Gastroesophageal sphincter (tissue), 4 donors: ENCODE results near the gene PCDH15. TPM values are rescaled to one million over a fixed set of nuclear protein-coding genes. Genes with fewer than 3 reads are reported as not detected.

Experiments
- ATAC-seq: fragments of 150-250 bp; one replicate; pipeline ENCODE4 v1.9.1; 2016; ENCODE audit warnings: mild to moderate bottlenecking, moderate library complexity
- H3K27ac ChIP-seq, 4 donors: fragments of 200-600 bp; sonication (generic) in 3 of 4; 1 replicate in 3 of 4; 2 replicates in 1 of 4; pipeline ENCODE4 v1.5.1; 2016 to 2019
- H3K27me3 ChIP-seq: fragments of 200-600 bp; sonication (generic); one replicate; pipeline ENCODE4 v1.5.1; 2019
- H3K36me3 ChIP-seq, 2 donors: fragments of 200-600 bp; sonication (generic); one replicate each; pipeline ENCODE4 v1.5.1; 2019; ENCODE audit warnings: control low read depth in 1 of 2
- H3K4me1 ChIP-seq, 3 donors: fragments of 200-600 bp; sonication (generic); 1 replicate in 2 of 3; 2 replicates in 1 of 3; pipeline ENCODE4 v1.5.1; 2016 to 2019; ENCODE audit warnings: control low read depth in 2 of 3
- H3K4me3 ChIP-seq, 2 donors: fragments of 200-600 bp; sonication (generic); one replicate each; pipeline ENCODE4 v1.5.1; 2019; ENCODE audit warnings: mild to moderate bottlenecking in 1 of 2, moderate library complexity in 1 of 2
- H3K9me3 ChIP-seq, 3 donors: fragments of 200-600 bp; sonication (generic); one replicate each; pipeline ENCODE4 v1.5.1; 2017 to 2019; ENCODE audit warnings: control low read depth in 2 of 3
- CTCF ChIP-seq, 4 experiments: fragments of 200-600 bp in 2 of 4; fragments of 450-650 bp in 2 of 4; sonication (generic) in 1 of 4; IDR thresholded peaks; one replicate each; pipeline ENCODE4 v1.5.1; 2017 to 2019; ENCODE audit warnings: antibody characterized with exemption in 4 of 4, mild to moderate bottlenecking in 2 of 4, moderate library complexity in 2 of 4
- EP300 ChIP-seq: sonication (generic); formaldehyde crosslinking; IDR thresholded peaks from one replicate; pipeline ENCODE4 v1.6.1; 2017; ENCODE audit warnings: antibody characterized with exemption, mild to moderate bottlenecking
- POLR2A ChIP-seq, 2 donors: fragments of 450-650 bp; IDR thresholded peaks; one replicate each; pipeline ENCODE4 v1.6.1; 2017; ENCODE audit warnings: antibody characterized with exemption in 2 of 2, mild to moderate bottlenecking in 2 of 2, moderate library complexity in 1 of 2
- POLR2AphosphoS5 ChIP-seq: sonication (generic); formaldehyde crosslinking; IDR thresholded peaks from one replicate; pipeline ENCODE4 v1.6.1; 2017; ENCODE audit warnings: antibody characterized with exemption
- WGBS, 2 donors: methylation state at CpG; one replicate each; pipeline ENCODE4 v1.1.5; 2018; ENCODE audit warnings: low coverage in 1 of 2; 5-methylcytosine and 5-hydroxymethylcytosine counted together
- total RNA-seq, 4 donors: library from RNA; depleted of rRNA; stranded (reverse); fragments of >200 nt; gene quantifications; one replicate each; pipeline ENCODE4 v1.1.0, GENCODE V29; 2016

PCDH15 gene
- total RNA-seq, 4 donors from 2014 or later: 0.10 to 0.50 (median 0.27) TPM; not detected in 1

- ATAC-seq: no peak
- no CpG with 5 or more reads among the region's 1 CpG for WGBS, 2 donors
- Histone ChIP-seq H3K36me3 (no peaks in the 10 kb centered on the region), H3K27ac (no peak overlapping the region), H3K27me3 (no peaks in the 10 kb centered on the region), H3K4me3 (no peak overlapping the region), H3K9me3 (no peaks in the 10 kb centered on the region), H3K4me1 (no peaks in the 10 kb centered on the region)
- TF ChIP-seq EP300: no peak
Observed at GRCh38 chr10:54011117-54011516, 789.9 kb downstream of the PCDH15 start.

- no CpG with 5 or more reads among the region's 5 CpGs for WGBS, 2 donors
- no peak for ATAC-seq
Observed at GRCh38 chr10:54010337-54010933, 790.6 kb downstream of the PCDH15 start.

GRCh38 chr10:54009672-54010071, 791.4 kb downstream of the PCDH15 start:
- no peak overlapping the region for H3K27ac ChIP-seq
- no peaks in the 10 kb centered on the region for H3K4me1 ChIP-seq
- no peak for ATAC-seq
- no peak overlapping the region for H3K4me3 ChIP-seq
- WGBS, 2 donors: no CpG with 5 or more reads among the region's 3 CpGs
- H3K27me3 ChIP-seq: no peaks in the 10 kb centered on the region
- TF ChIP-seq CTCF (IDR thresholded peaks at IDR 0.05): no peak
- TF ChIP-seq POLR2A (IDR thresholded peaks at IDR 0.05): no peak
- no peak for TF ChIP-seq EP300
- TF ChIP-seq POLR2AphosphoS5: no peak
- no peaks in the 10 kb centered on the region for H3K36me3 ChIP-seq
- no peaks in the 10 kb centered on the region for H3K9me3 ChIP-seq

More at GRCh38 chr10:54010337-54010933, 790.6 kb downstream of the PCDH15 start:
- H3K27ac ChIP-seq: no peak overlapping the region
- no peaks in the 10 kb centered on the region for H3K9me3 ChIP-seq
- no peaks in the 10 kb centered on the region for H3K36me3 ChIP-seq
- no peak for TF ChIP-seq POLR2A (IDR thresholded peaks at IDR 0.05)
- no peaks in the 10 kb centered on the region for H3K4me1 ChIP-seq
- no peak overlapping the region for H3K4me3 ChIP-seq
- H3K27me3 ChIP-seq: no peaks in the 10 kb centered on the region

- Histone ChIP-seq H3K36me3 (no peaks in the 10 kb centered on the region), H3K27me3 (no peaks in the 10 kb centered on the region), H3K9me3 (no peaks in the 10 kb centered on the region), H3K4me1 (no peaks in the 10 kb centered on the region), H3K4me3 (no peak overlapping the region), H3K27ac (no peak overlapping the region)
- TF ChIP-seq POLR2A (IDR thresholded peaks at IDR 0.05) (no peak), POLR2AphosphoS5 (no peak), CTCF (IDR thresholded peaks at IDR 0.05) (no peak), EP300 (no peak)
- WGBS, 2 donors: 100% methylated on average over 1 of the region's 1 CpG
- ATAC-seq: no peak
Observed at GRCh38 chr10:54002077-54002476, 799.0 kb downstream of the PCDH15 start.

- 31 to 48% methylated on average over 2 of the region's 2 CpGs for WGBS, 2 donors
- H3K36me3 ChIP-seq: no peaks in the 10 kb centered on the region
- no peaks in the 10 kb centered on the region for H3K27me3 ChIP-seq
- TF ChIP-seq EP300 (no peak), CTCF (IDR thresholded peaks at IDR 0.05) (peak in 1 of 4 experiments; percentile 9)
- H3K4me1 ChIP-seq: no peaks in the 10 kb centered on the region
- no peak for ATAC-seq
- H3K9me3 ChIP-seq: no peaks in the 10 kb centered on the region
- H3K4me3 ChIP-seq: no peak overlapping the region
- no peak overlapping the region for H3K27ac ChIP-seq
Observed at GRCh38 chr10:53997953-53998352, 803.1 kb downstream of the PCDH15 start.

GRCh38 chr10:53990799-53991238, 810.2 kb downstream of the PCDH15 start:
- H3K27ac ChIP-seq: no peak overlapping the region
- no peaks in the 10 kb centered on the region for H3K4me1 ChIP-seq
- no peak for TF ChIP-seq POLR2AphosphoS5
- TF ChIP-seq POLR2A (IDR thresholded peaks at IDR 0.05): no peak
- TF ChIP-seq EP300: no peak
- no peak for TF ChIP-seq CTCF (IDR thresholded peaks at IDR 0.05)
- no peaks in the 10 kb centered on the region for H3K27me3 ChIP-seq
- H3K36me3 ChIP-seq: no peaks in the 10 kb centered on the region
- H3K9me3 ChIP-seq: peaks cover 0 to 8% (median 0%) of the 10 kb centered on the region in 3 donors
- no peak overlapping the region for H3K4me3 ChIP-seq
- WGBS, 2 donors: 87% methylated on average over 6 of the region's 28 CpGs; no CpG with 5 or more reads in 1 of the 2 donors
- peak; percentile 34 for ATAC-seq
